A549 (cell line): Measurements from ENCODE around the gene CHP2.

ENCODE experiments used
- ATOH8 ChIP-seq: fragments of 250-450 bp; sonication (Bioruptor Pico); IDR thresholded peaks from 2 replicates; pipeline ENCODE4 v1.5.0; 2020; ENCODE audit warnings: low read depth, mild to moderate bottlenecking, moderate library complexity
- BHLHE40 ChIP-seq: IDR thresholded peaks from 2 replicates; pipeline ENCODE4 v1.6.1; 2012; ENCODE audit warnings: low read depth, low read length, inconsistent platforms
- CHD2 ChIP-seq: fragments of 150-350 bp; IDR thresholded peaks from 2 replicates; pipeline ENCODE4 v1.6.1; 2014; ENCODE audit warnings: low read length; ENCODE audit not compliant: partially characterized antibody
- CTCF ChIP-seq: fragments of >200 bp; sonication (Bioruptor Twin); formaldehyde crosslinking; IDR thresholded peaks from 3 replicates; pipeline ENCODE4 v1.5.1; 2016
- E2F6 ChIP-seq: IDR thresholded peaks from 2 replicates; pipeline ENCODE4 v1.6.1; 2012; ENCODE audit warnings: low read depth, borderline replicate concordance
- EP300 ChIP-seq, 2 experiments: fragments of >200 bp; sonication (Bioruptor Twin); formaldehyde crosslinking; IDR thresholded peaks; 2 replicates in 1 of 2; 3 replicates in 1 of 2; pipeline ENCODE4 v1.6.1; 2016 to 2017
- MAFK ChIP-seq: fragments of 450-650 bp; IDR thresholded peaks from 2 replicates; pipeline ENCODE4 v1.6.1; 2014; ENCODE audit not compliant: partially characterized antibody
- RAD21 ChIP-seq, 2 experiments: fragments of >200 bp in 1 of 2; sonication (Bioruptor Twin) in 1 of 2; formaldehyde crosslinking in 1 of 2; IDR thresholded peaks in 1 of 2; conservative IDR thresholded peaks in 1 of 2; 2 replicates in 1 of 2; 3 replicates in 1 of 2; pipeline ENCODE4 v1.6.1; 2012 to 2018; ENCODE audit warnings: inconsistent platforms in 1 of 2
- REST ChIP-seq: fragments of 200-600 bp; sonication (generic); IDR thresholded peaks from 2 replicates; pipeline ENCODE4 v1.6.1; 2016; ENCODE audit warnings: antibody characterized with exemption, mild to moderate bottlenecking, moderate library complexity
- RFX5 ChIP-seq: fragments of 450-650 bp; IDR thresholded peaks from 2 replicates; pipeline ENCODE4 v1.7.1; 2014; ENCODE audit warnings: antibody characterized with exemption, mild to moderate bottlenecking, moderate library complexity
- SREBF2 ChIP-seq: fragments of 450-650 bp; IDR thresholded peaks from 2 replicates; pipeline ENCODE4 v1.6.1; 2014; ENCODE audit warnings: mild to moderate bottlenecking, moderate library complexity
- ZFP36 ChIP-seq: fragments of 450-650 bp; IDR thresholded peaks from 2 replicates; pipeline ENCODE4 v1.6.1; 2014; ENCODE audit warnings: borderline replicate concordance; ENCODE audit not compliant: partially characterized antibody

GRCh38 chr16:23796941-23797340 is 42.1 kb downstream of the CHP2 start:
- no peak for TF ChIP-seq EP300 (IDR thresholded peaks at IDR 0.05)
- no peak for TF ChIP-seq REST
- no peak for TF ChIP-seq CHD2
- TF ChIP-seq CTCF: no peak
- TF ChIP-seq SREBF2: no peak
- TF ChIP-seq BHLHE40: no peak
- TF ChIP-seq RAD21 (conservative IDR thresholded peaks at IDR 0.05 in 1 of 2, IDR thresholded peaks at IDR 0.05 in 1 of 2): no peak
- no peak for TF ChIP-seq MAFK
- no peak for TF ChIP-seq ZFP36
- no peak for TF ChIP-seq E2F6
- TF ChIP-seq RFX5: no peak
- no peak for TF ChIP-seq ATOH8
